Kidney glomerular epithelial cell (primary cell): ENCODE results near the gene SOX18.
"Not testable (repeated sequence)": the region's sequence is repeated elsewhere in the genome, so short reads cannot be mapped to it uniquely, and the experiment has no call there.

Experiments
- DNase-seq: peaks from one replicate; lab custom pipeline; 2025; lab: John Stamatoyannopoulos, UW

The SOX18 gene

DNA sequence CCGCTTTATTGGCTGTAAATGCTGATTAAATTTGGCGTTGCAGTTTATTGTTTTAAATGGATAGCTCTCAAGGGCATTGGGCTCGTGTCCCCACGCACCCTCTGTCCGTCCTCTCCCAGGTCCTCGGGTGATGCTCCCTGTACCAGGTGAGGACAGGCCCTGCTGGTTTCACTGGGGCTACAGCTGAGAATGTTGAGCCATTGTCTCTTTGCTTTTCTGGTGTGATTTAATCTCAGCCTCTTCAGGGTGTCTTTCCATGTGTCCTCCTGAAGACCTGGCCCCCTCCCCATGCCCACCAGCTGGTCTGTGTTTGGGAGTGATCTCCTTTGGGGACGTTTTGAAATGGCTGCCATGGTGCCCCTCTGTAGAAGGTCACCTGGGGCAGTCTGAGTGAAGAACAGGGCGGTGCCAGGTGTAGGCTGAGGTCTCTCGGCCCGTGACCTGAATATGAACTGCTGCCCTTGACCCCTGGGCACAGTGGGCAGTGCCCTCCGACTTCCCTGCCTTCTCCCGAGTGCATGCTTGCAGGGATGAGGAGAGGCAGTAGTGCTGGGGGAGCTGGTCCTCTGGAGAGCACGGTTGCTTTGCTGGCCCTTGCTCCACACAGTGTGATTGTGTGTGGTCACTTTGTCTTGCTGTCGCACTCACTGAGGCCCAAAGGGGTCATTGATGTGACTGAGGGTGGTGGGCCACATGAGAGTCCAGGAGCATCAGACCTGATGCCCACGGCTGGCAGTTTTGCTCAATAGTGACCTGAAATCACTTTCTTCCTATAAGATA lies 25.9 kb downstream of the SOX18 start:
- no peak for DNase-seq

DNA sequence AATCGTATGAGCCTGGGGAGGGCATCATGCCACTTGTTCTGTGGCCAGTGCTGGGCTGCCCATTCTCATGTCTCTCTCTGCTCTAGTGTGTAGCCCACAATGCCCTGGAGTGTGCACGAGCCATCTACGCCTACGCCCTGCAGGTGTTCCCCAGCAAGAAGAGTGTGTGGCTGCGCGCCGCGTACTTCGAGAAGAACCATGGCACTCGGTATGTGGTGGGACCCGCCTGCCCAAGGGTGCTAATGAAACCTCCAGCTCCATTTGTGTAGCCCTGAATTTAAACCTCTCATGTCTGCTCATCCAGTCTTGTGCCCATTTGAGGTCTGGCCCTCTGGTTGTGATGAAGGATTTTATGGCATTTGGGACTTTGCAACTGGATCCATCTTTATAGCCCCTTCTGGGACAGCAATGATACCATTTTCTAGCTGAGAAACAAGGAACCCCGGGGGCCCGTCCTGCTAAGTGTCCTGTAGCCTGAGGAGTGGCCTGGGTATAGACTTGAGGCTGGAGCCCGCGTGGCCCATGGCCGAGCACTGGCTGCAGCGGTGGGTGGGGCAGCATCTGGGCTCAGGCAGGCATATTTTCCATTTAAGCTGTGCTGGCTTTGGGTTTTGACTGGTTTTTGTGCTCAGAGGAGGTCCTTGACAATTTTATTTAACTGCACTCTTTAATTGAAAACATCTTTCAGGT lies 26.6 kb downstream of the SOX18 start:
- DNase-seq: no peak

- no peak for DNase-seq
Observed at GRCh38 chr20:64021124-64021975, 28.1 kb downstream of the SOX18 start.

- no peak for DNase-seq
Observed at GRCh38 chr20:64015635-64016034, 33.8 kb downstream of the SOX18 start.

GRCh38 chr20:64012385-64013154 lies 36.9 kb downstream of the SOX18 start:
- DNase-seq: not testable (repeated sequence)

DNA sequence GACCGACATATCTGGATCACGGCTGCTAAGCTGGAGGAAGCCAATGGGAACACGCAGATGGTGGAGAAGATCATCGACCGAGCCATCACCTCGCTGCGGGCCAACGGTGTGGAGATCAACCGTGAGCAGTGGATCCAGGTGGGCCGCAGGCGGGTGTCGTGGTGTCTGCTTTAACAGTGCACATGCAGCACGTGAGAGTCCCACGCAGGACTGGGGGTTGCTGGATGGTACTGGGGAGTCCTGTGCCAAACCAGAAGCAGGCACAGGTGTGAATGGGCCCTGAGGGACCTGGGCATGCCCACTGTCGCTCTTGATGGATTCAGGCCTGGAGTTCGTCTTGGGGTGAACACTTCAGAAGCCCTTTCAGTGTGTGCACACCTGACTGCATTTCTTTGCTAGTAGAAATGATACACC lies 38.1 kb downstream of the SOX18 start:
- no peak for DNase-seq

- DNase-seq: no peak
Observed at GRCh38 chr20:64010711-64011237, 38.7 kb downstream of the SOX18 start.

GRCh38 chr20:64009811-64010387 lies 39.5 kb downstream of the SOX18 start:
- no peak for DNase-seq

DNA sequence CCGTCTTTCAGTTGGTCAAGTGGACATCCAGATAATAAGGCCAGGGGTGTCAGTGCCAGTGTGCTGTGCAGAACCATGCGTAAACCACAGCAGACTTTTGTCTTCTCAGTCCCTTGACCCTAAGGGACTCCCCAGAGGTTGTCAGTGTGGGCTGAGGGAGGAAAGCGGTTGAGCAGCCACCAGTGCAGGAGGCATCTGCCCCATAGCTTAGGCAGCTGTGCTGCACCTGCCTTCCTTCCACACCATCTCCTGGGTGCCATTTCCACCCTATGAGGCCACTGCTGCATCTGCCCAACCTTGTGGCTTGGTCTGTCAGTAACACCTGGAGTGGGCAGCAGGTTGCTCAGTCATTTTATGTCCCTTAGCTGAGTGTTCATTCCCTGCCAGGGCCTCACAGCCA lies 42.5 kb downstream of the SOX18 start:
- DNase-seq: no peak

GRCh38 chr20:64006490-64006889 lies 42.9 kb downstream of the SOX18 start:
- no peak for DNase-seq

DNA sequence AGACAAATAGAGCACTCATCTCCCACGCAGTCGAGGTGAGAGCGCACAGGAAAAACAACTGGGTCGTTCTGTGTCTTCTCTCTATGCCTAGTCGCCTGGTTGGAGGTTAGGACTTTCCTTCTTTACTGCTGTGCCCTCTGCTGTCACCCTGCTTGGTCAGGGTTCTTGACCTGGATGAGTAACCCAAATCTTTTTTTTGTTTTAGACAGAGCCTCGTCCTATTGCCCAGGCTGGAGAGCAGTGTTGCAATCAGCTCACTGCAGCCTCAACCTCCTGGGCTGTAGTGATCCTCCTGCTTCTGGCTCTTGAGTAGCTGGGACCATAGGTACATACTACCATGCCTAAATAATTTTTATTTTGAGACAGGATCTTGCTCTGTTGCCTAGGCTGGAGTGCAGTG lies 44.0 kb downstream of the SOX18 start:
- DNase-seq: no peak

- peak; percentile 82 for DNase-seq
Observed at GRCh38 chr20:64003960-64004725, 45.3 kb downstream of the SOX18 start.

DNA sequence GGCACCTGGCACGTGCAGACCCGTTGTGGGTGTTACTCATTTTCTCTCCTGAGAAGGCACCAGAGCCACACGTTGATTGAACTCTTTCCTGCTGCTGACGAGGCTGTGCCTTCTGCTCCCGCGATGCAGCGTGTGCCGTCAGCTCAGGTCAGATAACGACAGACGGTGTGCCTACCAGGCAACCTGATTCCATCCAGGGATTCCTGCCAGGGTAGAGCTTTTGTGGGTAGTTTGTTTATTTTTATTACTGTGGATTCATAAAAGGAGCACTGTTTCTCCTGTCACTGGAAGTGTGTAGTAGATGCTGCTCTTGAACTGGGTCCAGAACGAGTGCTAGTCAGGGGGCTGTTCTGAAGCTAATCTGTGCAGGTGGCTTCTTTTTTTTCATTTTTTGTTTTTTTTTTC lies 47.8 kb downstream of the SOX18 start:
- no peak for DNase-seq

DNA sequence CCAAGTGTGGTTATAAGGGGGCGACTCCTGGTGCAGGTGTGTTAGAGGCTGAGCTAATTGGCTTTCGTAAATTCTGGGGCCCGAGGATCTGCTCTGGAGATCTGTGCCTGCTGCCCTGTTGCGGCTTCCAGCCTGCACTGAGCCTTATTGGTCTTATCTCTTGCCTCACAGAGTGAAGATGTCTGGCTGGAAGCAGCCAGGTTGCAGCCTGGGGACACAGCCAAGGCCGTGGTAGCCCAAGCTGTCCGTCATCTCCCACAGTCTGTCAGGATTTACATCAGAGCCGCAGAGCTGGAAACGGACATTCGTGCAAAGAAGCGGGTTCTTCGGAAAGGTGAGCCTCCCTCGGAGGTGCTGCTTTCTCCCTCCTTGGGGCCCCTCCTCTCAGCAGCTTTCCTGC lies 48.5 kb downstream of the SOX18 start:
- DNase-seq: no peak
